Liver (tissue), 3 donors: ENCODE measurements around the gene OR7G2.

ENCODE experiments used
- ATF3 ChIP-seq: IDR thresholded peaks from 2 replicates; pipeline ENCODE4 v1.6.1; 2016; ENCODE audit warnings: antibody characterized with exemption
- CTCF ChIP-seq: fragments of 150-350 bp; IDR thresholded peaks from 2 replicates; pipeline ENCODE4 v1.5.1; 2017; ENCODE audit warnings: improper control_type of control experiment, low read depth, low read length; ENCODE audit not compliant: missing input control
- EGR1 ChIP-seq, 2 donors: IDR thresholded peaks; 2 replicates each; pipeline ENCODE4 v1.6.1; 2016 to 2018; ENCODE audit warnings: antibody characterized with exemption in 2 of 2, low read depth in 2 of 2
- FOXA1 ChIP-seq: IDR thresholded peaks from 2 replicates; pipeline ENCODE4 v1.6.1; 2016; ENCODE audit warnings: antibody characterized with exemption
- HNF4G ChIP-seq: IDR thresholded peaks from 2 replicates; pipeline ENCODE4 v1.6.1; 2016; ENCODE audit warnings: antibody characterized with exemption
- JUND ChIP-seq, 2 donors: IDR thresholded peaks; 2 replicates each; pipeline ENCODE4 v1.6.1; 2016; ENCODE audit warnings: antibody characterized with exemption in 2 of 2
- NR2F2 ChIP-seq: IDR thresholded peaks from 2 replicates; pipeline ENCODE4 v1.6.1; 2016; ENCODE audit warnings: antibody characterized with exemption
- RAD21 ChIP-seq, 2 donors: IDR thresholded peaks; 2 replicates each; pipeline ENCODE4 v1.6.1; 2016; ENCODE audit warnings: antibody characterized with exemption in 2 of 2, mild to moderate bottlenecking in 2 of 2
- REST ChIP-seq: IDR thresholded peaks from 2 replicates; pipeline ENCODE4 v1.6.1; 2016; ENCODE audit warnings: antibody characterized with exemption, mild to moderate bottlenecking
- RXRA ChIP-seq, 2 donors: IDR thresholded peaks; 2 replicates each; pipeline ENCODE4 v1.6.1; 2017 to 2018; ENCODE audit warnings: antibody characterized with exemption in 2 of 2, mild to moderate bottlenecking in 1 of 2
- TAF1 ChIP-seq: conservative IDR thresholded peaks from 2 replicates; pipeline ENCODE4 v1.6.1; 2016; ENCODE audit warnings: antibody characterized with exemption, mild to moderate bottlenecking
- YY1 ChIP-seq: IDR thresholded peaks from 2 replicates; pipeline ENCODE4 v1.6.1; 2016; ENCODE audit warnings: antibody characterized with exemption, mild to moderate bottlenecking
- donor health status: healthy.
- donor health status: healthy.

GRCh38 chr19:9126900-9127405 is 19.7 kb upstream of the OR7G2 start, which contains the start of gene OR7G3:
- TF ChIP-seq TAF1, result no peak
- TF ChIP-seq CTCF, result no peak
- TF ChIP-seq FOXA1, result no peak
- no peak for TF ChIP-seq YY1
- TF ChIP-seq NR2F2, result no peak
- no peak for TF ChIP-seq ATF3
- TF ChIP-seq HNF4G, result no peak
- TF ChIP-seq JUND (IDR thresholded peaks at IDR 0.05), result no peak
- TF ChIP-seq RXRA (IDR thresholded peaks at IDR 0.05), result no peak
- no peak for TF ChIP-seq REST
- no peak for TF ChIP-seq EGR1 (IDR thresholded peaks at IDR 0.05; ENCODE audit: low read depth in 2 of 2)
- no peak for TF ChIP-seq RAD21 (IDR thresholded peaks at IDR 0.05)
